SU-DHL-6 (cell line): ENCODE results near the gene STIL.

ENCODE experiments used
- EZH2phosphoT487 ChIP-seq: fragments of 200-600 bp; sonication (generic), shearing (Covaris generic); conservative IDR thresholded peaks from 2 replicates; pipeline ENCODE4 v1.6.1; 2018; ENCODE audit warnings: mild to moderate bottlenecking, antibody characterized with exemption, low read length, moderate library complexity, mixed read lengths
- TF ChIP-seq, protein P1 (sequence below): fragments of 200-600 bp; sonication (generic); IDR thresholded peaks from one replicate; pipeline ENCODE4 v1.5.1; 2017; ENCODE audit warnings: antibody characterized with exemption, mild to moderate bottlenecking, low read length, moderate library complexity; ENCODE audit not compliant: insufficient read depth, poor library complexity, severe bottlenecking

DNA sequence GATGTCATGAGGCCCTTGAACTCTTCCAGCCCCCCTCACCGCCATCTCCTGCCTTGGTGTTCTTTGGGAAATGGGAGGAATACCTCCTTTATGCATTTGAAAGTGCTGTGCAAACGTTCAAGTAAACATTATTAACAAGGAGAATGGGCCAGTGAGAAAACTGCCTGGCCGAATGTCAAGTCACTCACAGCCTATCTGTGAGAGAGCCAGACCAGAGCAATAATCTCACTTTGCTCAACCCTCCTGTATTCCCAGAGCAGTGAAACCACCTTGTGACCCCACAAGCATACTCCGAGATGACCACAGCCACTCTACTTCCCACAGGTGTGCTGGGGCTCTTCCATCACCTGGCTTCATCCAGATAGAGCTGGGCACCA is 87.1 kb downstream of the STIL start:
- TF ChIP-seq, protein P1, sequence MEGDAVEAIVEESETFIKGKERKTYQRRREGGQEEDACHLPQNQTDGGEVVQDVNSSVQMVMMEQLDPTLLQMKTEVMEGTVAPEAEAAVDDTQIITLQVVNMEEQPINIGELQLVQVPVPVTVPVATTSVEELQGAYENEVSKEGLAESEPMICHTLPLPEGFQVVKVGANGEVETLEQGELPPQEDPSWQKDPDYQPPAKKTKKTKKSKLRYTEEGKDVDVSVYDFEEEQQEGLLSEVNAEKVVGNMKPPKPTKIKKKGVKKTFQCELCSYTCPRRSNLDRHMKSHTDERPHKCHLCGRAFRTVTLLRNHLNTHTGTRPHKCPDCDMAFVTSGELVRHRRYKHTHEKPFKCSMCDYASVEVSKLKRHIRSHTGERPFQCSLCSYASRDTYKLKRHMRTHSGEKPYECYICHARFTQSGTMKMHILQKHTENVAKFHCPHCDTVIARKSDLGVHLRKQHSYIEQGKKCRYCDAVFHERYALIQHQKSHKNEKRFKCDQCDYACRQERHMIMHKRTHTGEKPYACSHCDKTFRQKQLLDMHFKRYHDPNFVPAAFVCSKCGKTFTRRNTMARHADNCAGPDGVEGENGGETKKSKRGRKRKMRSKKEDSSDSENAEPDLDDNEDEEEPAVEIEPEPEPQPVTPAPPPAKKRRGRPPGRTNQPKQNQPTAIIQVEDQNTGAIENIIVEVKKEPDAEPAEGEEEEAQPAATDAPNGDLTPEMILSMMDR: no peak
- TF ChIP-seq EZH2phosphoT487: no peak
